HG02870 (cell line): Measurements from ENCODE around the gene USP4.

ENCODE experiments used
- ATAC-seq: cut with Tn5 transposase; IDR thresholded peaks from one replicate; pipeline ENCODE4 v1.9.1; 2021; ENCODE audit warnings: mild to moderate bottlenecking, moderate library complexity; ENCODE audit not compliant: unreplicated experiment

Gene USP4

DNA sequence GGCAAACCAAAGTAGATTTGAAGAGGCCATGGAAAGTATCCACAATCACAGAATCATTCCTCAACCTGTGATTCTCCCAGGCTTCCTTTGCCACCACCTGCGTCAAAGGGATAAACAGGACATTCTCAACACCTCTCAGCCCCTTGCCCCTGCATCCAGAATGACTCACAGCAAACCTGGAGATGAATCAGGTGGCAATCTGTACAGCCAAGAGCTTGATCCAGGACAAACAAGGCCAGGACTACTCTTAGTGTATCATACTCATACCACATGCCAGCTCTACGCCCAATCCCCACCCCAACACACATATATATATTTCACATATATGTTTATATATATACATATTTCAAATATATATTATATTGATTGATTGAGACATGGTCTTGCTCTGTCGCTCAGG is 39.3 kb downstream of the USP4 start:
- ATAC-seq, result no peak

- no peak for ATAC-seq
These were observed 41.3 kb downstream of the USP4 start for GRCh38 chr3:49298511-49298910.

DNA sequence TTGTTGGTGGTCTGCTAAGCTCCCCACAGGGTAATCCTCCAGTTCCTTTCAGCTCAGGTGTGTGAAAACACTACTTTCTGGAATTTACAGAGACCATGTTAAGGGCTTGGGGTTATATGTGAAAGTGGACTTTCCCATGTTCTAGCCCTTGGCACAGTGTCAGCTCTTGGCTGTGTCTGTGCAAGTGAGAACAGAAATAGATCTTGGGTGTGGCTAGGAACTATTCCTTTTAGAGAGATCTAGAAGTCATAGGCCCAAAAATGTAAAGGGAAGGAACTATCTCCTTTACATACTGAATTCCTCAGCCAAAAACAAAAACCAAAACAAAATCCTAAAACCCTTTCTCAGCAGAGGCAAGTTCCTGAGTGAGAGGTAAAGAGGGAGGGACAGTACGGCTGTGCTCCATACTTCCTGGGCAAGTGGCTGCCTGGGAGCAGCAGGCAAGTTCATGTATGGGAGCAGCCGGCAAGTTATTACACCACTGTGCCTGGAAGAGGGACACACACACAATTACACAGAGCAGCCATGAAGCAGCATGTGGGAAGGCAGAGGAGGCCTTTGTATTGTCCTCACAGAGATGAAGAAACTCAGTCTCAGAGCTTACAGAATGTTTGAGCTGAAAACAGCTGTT is 43.0 kb downstream of the USP4 start:
- no peak for ATAC-seq

DNA sequence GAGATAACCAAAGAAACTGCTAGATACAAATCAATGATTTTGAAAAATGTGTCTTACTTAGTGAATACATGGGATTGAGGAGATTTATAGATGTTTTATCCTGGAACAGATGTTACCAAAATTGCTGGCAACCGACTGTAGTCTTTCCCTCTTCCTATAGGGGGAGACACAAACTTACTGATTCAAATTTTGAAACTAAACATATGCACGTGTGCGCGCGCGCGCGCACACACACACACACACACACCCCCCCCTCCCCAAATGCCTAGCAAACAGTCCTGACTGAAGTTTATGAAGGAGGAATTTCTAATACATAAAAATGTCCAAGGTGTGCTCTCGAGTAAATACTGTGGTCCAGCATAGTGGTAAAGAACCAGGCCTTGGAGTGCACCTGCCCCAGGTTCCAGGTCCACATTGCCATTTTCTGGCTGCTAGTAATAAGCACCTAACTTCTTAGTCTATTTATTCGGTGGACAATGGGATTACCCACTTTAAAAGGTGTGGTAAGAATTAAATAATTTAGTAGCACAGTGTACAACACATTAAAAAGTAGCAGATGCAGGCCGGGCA is 44.3 kb downstream of the USP4 start:
- no peak for ATAC-seq

GRCh38 chr3:49294343-49294742 is 45.5 kb downstream of the USP4 start:
- ATAC-seq, result no peak

DNA sequence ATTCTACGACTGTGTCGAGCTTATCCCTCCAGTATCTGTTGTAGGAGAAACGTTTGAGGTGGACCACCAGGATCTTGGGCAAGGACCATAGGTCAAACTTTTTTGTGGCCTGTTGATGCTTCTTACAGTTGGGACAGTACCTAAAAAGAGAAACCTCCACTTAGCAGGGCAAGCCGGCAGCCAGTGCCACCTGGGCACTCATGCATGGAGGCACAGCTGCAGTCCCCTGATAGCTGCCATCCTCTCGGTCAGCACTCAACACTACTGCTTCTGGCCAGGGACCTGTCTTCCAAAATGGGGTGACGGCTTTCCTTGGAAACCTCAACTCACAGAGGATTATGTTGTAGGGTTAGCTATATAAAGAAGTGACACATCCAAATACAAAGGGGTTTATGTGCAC is 55.9 kb downstream of the USP4 start:
- no peak for ATAC-seq

DNA sequence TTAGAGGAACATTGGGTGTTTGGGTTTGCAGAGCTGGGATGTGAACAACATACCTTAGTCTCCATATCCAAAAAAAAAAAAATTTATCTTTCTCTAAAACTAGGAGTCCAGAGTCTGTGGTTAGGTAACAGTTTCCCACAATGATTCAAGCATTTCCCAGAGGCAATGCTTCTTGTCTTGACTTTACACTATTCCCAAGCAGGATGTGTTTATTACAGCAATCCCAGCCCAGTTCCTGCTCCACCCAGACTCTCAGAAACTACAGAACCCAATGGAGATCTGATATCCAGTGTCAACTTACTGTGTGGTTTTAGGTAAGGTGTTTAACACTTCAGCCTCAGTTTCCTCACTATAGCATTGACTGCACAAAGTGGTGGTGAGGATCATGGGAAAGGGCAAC is 60.5 kb downstream of the USP4 start:
- ATAC-seq, result no peak

- ATAC-seq, result no peak
These were observed 61.3 kb downstream of the USP4 start for GRCh38 chr3:49278548-49278947.

DNA sequence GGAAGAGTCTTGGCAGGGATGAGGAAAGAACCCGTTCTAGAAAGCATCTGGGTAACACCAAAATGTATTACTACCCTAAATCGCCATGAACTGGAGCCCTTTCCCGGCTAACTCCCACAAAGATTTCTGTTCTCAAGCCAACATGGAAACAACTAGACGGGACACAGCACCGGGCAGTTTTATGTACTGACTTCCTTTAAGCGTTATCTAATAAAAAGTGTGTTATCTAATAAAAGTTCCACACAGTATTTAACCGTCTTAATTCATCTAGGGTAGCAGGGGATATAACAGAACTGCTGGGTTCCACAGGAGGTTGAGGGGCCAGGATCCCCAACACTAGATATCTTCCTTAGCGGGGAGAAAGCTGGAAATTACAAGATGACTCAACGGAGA is 62.5 kb downstream of the USP4 start:
- peak; percentile 13 for ATAC-seq

- peak; percentile 52 for ATAC-seq
These were observed 63.1 kb downstream of the USP4 start, which contains the start of gene C3orf62 for GRCh38 chr3:49276475-49277382. Gene C3orf62 (minus strand): TSS chr3:49277232. CDS start chr3:49276872, 360 bp downstream.

- ATAC-seq, result no peak
These were observed 65.9 kb downstream of the USP4 start for GRCh38 chr3:49273825-49274532.

DNA sequence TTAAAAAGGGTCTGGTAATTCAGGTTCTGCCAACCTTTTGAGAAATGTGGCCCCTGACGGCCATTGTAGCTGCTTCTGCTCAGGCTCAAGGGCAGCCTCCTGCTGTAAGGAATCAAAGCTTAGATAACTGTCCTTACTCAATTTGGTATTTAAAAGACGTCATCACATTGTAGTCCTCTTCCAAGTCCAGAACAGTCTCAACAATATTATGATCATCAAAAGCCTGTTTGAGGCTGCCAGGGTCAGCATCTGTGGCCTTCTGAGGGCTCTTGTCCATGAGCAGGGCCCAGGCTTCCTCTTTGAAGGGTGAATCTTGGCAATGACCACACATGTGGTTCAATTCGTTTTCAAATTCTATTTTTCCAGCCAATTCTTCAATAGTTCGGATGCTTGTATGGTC is 68.8 kb downstream of the USP4 start:
- ATAC-seq, result no peak

GRCh38 chr3:49270156-49270500 is 69.7 kb downstream of the USP4 start:
- ATAC-seq, result no peak

- ATAC-seq, result no peak
These were observed 70.3 kb downstream of the USP4 start for GRCh38 chr3:49269443-49270155.

- ATAC-seq, result no peak
These were observed 73.3 kb downstream of the USP4 start for GRCh38 chr3:49266410-49267095.

DNA sequence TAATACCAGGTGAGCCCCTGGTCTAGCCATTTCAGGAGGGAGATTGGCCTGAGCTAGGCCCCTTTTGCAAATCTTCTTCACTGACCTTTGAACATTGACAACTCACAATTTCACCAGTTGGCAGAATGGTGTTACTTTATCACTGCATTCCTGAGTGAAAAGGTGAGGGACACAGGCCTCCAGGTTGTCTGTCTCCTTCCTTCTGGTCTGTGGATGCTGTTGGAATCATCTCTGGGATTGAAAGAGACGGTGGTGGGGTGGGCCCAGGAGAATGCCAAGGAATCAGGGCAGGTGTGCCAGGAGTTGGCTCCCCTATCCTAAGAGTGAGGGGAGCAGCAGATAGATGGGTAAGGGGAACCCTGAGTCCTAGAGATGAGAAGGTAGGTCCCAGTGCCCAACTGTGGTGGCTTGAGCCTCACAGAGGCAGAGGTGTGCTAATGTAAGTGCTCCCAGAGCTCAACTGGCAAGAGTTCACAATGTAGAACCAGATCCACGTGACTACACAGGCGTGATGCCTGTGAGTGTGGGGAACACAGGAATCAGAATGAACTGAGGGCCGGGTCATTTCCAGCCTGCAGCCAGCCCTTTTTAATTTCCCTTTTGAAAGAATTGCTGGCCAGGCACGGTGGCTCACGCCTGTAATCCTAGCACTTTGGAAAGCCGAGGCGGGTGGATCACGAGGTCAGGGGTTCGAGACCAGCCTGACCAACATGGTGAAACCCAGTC is 74.0 kb downstream of the USP4 start:
- ATAC-seq, result no peak

DNA sequence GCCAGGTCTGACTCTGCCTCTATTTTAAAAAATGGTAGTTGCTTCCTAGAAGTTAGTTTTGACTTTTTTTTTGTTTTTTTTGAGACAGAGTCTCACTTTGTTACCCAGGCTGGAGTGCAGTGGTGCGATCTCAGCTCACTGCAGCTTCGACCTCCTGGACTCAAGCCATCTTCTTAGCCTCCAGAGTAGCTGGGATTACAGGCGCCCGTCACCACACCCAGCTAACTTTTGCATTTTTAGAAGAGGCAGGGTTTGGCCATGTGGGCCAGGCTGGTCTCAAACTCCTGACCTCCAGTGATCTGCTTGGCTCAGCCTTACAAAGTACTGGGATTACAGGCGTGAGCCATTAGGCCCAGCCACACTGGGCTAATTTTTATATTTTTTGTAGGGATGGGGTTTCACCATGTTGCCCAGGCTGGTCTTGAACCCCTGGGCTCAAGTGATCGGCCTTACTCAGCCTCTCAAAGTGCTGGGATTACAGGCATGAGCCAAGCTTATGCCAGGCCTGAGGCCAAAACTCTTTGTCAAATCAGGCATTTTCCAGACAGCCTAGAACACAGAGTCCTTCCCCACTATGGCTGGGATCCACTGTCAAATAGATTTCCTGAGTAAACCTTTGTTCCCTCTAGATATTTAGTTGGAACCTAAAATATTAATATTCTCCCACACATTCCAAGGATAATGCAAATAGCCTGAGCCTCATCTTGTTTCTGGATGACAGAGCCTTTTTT is 76.5 kb downstream of the USP4 start:
- ATAC-seq, result no peak

GRCh38 chr3:49260806-49261324 is 79.0 kb downstream of the USP4 start:
- ATAC-seq, result no peak

- no peak for ATAC-seq
These were observed 82.7 kb downstream of the USP4 start for GRCh38 chr3:49257187-49257586.
